ENCODE results near the gene KDM1B.

DNA sequence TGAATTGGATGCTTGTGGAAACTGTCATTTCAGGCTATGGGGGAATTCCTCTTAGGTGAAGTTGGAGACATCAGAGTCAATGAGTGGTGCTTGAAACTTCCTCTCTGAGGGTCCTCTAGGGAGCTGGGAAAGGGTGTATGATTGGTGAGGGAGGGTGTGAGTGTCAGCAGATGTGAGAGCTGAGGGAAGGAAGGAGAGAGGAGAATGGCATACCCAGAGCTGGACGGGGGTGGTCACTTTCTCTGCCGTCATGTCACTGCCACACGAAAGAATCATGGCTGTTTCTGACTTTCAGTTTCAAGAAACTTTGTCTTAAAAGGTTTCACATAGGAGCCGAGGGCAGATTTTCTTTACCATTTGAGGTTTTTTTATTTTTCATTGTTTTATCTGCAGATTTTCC lies 58.8 kb downstream of the KDM1B start:
- TF ChIP-seq, protein P1, sequence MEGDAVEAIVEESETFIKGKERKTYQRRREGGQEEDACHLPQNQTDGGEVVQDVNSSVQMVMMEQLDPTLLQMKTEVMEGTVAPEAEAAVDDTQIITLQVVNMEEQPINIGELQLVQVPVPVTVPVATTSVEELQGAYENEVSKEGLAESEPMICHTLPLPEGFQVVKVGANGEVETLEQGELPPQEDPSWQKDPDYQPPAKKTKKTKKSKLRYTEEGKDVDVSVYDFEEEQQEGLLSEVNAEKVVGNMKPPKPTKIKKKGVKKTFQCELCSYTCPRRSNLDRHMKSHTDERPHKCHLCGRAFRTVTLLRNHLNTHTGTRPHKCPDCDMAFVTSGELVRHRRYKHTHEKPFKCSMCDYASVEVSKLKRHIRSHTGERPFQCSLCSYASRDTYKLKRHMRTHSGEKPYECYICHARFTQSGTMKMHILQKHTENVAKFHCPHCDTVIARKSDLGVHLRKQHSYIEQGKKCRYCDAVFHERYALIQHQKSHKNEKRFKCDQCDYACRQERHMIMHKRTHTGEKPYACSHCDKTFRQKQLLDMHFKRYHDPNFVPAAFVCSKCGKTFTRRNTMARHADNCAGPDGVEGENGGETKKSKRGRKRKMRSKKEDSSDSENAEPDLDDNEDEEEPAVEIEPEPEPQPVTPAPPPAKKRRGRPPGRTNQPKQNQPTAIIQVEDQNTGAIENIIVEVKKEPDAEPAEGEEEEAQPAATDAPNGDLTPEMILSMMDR (IDR thresholded peaks at IDR 0.05) = no peak
- TF ChIP-seq ZFX (IDR thresholded peaks at IDR 0.05; ENCODE audit: borderline replicate concordance) = no peak

Data from 22Rv1 (cell line).